SK-N-SH treated with all-trans-retinoic acid at 6 μM for 48 hours (cell line): ENCODE results near the gene ATMIN.

ENCODE experiments used
- GLIS3 ChIP-seq: fragments of 250-450 bp; sonication (Bioruptor Pico); IDR thresholded peaks from 2 replicates; pipeline ENCODE4 v1.5.0; 2020; ENCODE audit warnings: mild to moderate bottlenecking, moderate library complexity
- ISL1 ChIP-seq: fragments of 250-450 bp; sonication (Bioruptor Pico); IDR thresholded peaks from 2 replicates; pipeline ENCODE4 v2.1.2; 2022; ENCODE audit warnings: mild to moderate bottlenecking, moderate library complexity
- PPARA ChIP-seq: fragments of 250-450 bp; sonication (Bioruptor Pico); IDR thresholded peaks from 2 replicates; pipeline ENCODE4 v1.5.0; 2020; ENCODE audit warnings: mild to moderate bottlenecking, borderline replicate concordance
- RARB ChIP-seq: fragments of 250-450 bp; sonication (Bioruptor Pico); IDR thresholded peaks from 2 replicates; pipeline ENCODE4 v1.8.0; 2021; ENCODE audit warnings: mild to moderate bottlenecking, moderate library complexity
- SNAI2 ChIP-seq: fragments of 250-450 bp; sonication (Bioruptor Pico); IDR thresholded peaks from 2 replicates; pipeline ENCODE4 v1.5.0; 2020; ENCODE audit warnings: mild to moderate bottlenecking, moderate library complexity
- ZFP30 ChIP-seq: fragments of 450-650 bp; formaldehyde crosslinking; IDR thresholded peaks from 2 replicates; pipeline ENCODE4 v1.5.0; 2022; ENCODE audit warnings: mild to moderate bottlenecking, moderate library complexity
- ZNF565 ChIP-seq: fragments of 450-650 bp; formaldehyde crosslinking; conservative IDR thresholded peaks from 2 replicates; pipeline ENCODE4 v1.5.0; 2020; ENCODE audit warnings: low read depth, mild to moderate bottlenecking, moderate library complexity
- ZNF70 ChIP-seq: fragments of 450-650 bp; formaldehyde crosslinking; IDR thresholded peaks from 2 replicates; pipeline ENCODE4 v1.5.0; 2020; ENCODE audit warnings: mild to moderate bottlenecking, moderate library complexity
- TF ChIP-seq, protein P1 (sequence below): fragments of 250-450 bp; sonication (Bioruptor Pico); IDR thresholded peaks from 2 replicates; pipeline ENCODE4 v1.8.0; 2020; ENCODE audit warnings: mild to moderate bottlenecking, moderate library complexity, borderline replicate concordance
- TF ChIP-seq, protein P2 (sequence below): fragments of 250-450 bp; sonication (Bioruptor Pico); IDR thresholded peaks from 2 replicates; pipeline ENCODE4 v1.5.1; 2021; ENCODE audit warnings: mild to moderate bottlenecking, moderate library complexity
- TF ChIP-seq, protein P3 (sequence below): fragments of 250-450 bp; sonication (Bioruptor Pico); IDR thresholded peaks from 2 replicates; pipeline ENCODE4 v1.8.0; 2021; ENCODE audit warnings: low read depth, mild to moderate bottlenecking, moderate library complexity, borderline replicate concordance
- TF ChIP-seq, protein P4 (sequence below): fragments of 250-450 bp; sonication (Bioruptor Pico); IDR thresholded peaks from 2 replicates; pipeline ENCODE4 v1.5.1; 2020; ENCODE audit warnings: low read depth, mild to moderate bottlenecking, moderate library complexity
- TF ChIP-seq, protein P5 (sequence below): fragments of 250-450 bp; sonication (Bioruptor Pico); IDR thresholded peaks from 2 replicates; pipeline ENCODE4 v1.5.0; 2020; ENCODE audit warnings: mild to moderate bottlenecking, moderate library complexity

DNA sequence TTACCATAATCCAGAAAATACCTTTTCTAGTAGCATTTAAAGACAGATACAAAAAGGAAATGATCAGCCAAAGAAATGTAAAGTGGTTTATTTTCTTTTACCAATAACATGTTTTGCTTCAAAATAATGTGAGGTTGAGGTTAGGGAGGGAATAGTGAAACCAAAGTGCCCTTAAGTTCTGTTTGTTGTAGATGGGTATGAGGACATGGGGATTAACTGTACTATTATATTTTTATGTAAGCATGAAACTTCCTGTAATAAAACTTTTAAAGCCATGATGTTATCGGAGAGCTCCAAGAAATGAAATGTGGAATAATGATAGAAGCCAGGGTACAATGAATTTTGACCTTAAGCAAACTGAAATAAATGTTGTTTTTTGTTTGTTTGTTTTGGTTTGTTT, 31.5 kb downstream of the ATMIN start:
- TF ChIP-seq, protein P1, sequence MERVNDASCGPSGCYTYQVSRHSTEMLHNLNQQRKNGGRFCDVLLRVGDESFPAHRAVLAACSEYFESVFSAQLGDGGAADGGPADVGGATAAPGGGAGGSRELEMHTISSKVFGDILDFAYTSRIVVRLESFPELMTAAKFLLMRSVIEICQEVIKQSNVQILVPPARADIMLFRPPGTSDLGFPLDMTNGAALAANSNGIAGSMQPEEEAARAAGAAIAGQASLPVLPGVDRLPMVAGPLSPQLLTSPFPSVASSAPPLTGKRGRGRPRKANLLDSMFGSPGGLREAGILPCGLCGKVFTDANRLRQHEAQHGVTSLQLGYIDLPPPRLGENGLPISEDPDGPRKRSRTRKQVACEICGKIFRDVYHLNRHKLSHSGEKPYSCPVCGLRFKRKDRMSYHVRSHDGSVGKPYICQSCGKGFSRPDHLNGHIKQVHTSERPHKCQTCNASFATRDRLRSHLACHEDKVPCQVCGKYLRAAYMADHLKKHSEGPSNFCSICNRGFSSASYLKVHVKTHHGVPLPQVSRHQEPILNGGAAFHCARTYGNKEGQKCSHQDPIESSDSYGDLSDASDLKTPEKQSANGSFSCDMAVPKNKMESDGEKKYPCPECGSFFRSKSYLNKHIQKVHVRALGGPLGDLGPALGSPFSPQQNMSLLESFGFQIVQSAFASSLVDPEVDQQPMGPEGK (CRISPR knock-in tag): no peak
- TF ChIP-seq RARB (CRISPR knock-in tag) (no peak), PPARA (CRISPR knock-in tag) (no peak), ZFP30 (no peak), ISL1 (CRISPR knock-in tag) (no peak), ZNF565 (CRISPR knock-in tag) (no peak), ZNF70 (no peak), SNAI2 (CRISPR knock-in tag) (no peak), GLIS3 (CRISPR knock-in tag) (no peak)
- TF ChIP-seq, protein P2, sequence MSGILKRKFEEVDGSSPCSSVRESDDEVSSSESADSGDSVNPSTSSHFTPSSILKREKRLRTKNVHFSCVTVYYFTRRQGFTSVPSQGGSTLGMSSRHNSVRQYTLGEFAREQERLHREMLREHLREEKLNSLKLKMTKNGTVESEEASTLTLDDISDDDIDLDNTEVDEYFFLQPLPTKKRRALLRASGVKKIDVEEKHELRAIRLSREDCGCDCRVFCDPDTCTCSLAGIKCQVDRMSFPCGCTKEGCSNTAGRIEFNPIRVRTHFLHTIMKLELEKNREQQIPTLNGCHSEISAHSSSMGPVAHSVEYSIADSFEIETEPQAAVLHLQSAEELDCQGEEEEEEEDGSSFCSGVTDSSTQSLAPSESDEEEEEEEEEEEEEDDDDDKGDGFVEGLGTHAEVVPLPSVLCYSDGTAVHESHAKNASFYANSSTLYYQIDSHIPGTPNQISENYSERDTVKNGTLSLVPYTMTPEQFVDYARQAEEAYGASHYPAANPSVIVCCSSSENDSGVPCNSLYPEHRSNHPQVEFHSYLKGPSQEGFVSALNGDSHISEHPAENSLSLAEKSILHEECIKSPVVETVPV (CRISPR knock-in tag): no peak
- TF ChIP-seq, protein P3, sequence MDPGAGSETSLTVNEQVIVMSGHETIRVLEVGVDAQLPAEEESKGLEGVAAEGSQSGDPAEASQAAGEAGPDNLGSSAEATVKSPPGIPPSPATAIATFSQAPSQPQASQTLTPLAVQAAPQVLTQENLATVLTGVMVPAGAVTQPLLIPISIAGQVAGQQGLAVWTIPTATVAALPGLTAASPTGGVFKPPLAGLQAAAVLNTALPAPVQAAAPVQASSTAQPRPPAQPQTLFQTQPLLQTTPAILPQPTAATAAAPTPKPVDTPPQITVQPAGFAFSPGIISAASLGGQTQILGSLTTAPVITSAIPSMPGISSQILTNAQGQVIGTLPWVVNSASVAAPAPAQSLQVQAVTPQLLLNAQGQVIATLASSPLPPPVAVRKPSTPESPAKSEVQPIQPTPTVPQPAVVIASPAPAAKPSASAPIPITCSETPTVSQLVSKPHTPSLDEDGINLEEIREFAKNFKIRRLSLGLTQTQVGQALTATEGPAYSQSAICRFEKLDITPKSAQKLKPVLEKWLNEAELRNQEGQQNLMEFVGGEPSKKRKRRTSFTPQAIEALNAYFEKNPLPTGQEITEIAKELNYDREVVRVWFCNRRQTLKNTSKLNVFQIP (CRISPR knock-in tag): no peak
- TF ChIP-seq, protein P4, sequence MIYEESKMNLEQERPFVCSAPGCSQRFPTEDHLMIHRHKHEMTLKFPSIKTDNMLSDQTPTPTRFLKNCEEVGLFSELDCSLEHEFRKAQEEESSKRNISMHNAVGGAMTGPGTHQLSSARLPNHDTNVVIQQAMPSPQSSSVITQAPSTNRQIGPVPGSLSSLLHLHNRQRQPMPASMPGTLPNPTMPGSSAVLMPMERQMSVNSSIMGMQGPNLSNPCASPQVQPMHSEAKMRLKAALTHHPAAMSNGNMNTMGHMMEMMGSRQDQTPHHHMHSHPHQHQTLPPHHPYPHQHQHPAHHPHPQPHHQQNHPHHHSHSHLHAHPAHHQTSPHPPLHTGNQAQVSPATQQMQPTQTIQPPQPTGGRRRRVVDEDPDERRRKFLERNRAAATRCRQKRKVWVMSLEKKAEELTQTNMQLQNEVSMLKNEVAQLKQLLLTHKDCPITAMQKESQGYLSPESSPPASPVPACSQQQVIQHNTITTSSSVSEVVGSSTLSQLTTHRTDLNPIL (CRISPR knock-in tag): no peak
- TF ChIP-seq, protein P5, sequence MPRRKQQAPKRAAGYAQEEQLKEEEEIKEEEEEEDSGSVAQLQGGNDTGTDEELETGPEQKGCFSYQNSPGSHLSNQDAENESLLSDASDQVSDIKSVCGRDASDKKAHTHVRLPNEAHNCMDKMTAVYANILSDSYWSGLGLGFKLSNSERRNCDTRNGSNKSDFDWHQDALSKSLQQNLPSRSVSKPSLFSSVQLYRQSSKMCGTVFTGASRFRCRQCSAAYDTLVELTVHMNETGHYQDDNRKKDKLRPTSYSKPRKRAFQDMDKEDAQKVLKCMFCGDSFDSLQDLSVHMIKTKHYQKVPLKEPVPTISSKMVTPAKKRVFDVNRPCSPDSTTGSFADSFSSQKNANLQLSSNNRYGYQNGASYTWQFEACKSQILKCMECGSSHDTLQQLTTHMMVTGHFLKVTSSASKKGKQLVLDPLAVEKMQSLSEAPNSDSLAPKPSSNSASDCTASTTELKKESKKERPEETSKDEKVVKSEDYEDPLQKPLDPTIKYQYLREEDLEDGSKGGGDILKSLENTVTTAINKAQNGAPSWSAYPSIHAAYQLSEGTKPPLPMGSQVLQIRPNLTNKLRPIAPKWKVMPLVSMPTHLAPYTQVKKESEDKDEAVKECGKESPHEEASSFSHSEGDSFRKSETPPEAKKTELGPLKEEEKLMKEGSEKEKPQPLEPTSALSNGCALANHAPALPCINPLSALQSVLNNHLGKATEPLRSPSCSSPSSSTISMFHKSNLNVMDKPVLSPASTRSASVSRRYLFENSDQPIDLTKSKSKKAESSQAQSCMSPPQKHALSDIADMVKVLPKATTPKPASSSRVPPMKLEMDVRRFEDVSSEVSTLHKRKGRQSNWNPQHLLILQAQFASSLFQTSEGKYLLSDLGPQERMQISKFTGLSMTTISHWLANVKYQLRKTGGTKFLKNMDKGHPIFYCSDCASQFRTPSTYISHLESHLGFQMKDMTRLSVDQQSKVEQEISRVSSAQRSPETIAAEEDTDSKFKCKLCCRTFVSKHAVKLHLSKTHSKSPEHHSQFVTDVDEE (CRISPR knock-in tag): no peak
